HepG2 (cell line): ENCODE data around the gene CAMK1D. TPM values are rescaled to one million over a fixed set of nuclear protein-coding genes. Genes with fewer than 3 reads are reported as not detected.

ENCODE experiments used
- ATAC-seq: fragments of 200-7000 bp; cut with Tn5 transposase; 3 replicates; pipeline ENCODE4 v1.9.1; 2020; ENCODE audit warnings: mild to moderate bottlenecking, moderate library complexity
- BruUV-seq: library from RNA; stranded (reverse); fragments of 400-500 nt; replicated peaks from 2 replicates; lab custom pipeline; 2021; lab: Mats Ljungman, UMichigan
- CTCF ChIA-PET: fragments of 300-600 bp; formaldehyde crosslinking; extraction: SDS; loops from one replicate; lab custom pipeline; 2021; ENCODE audit warnings: low total read pairs, inconsistent platforms, low intra/inter-chr PET ratio; lab: Yijun Ruan, JAX
- POLR2A ChIA-PET: fragments of 350-600 bp; sonication (Branson Sonifier 250); formaldehyde crosslinking; loops from one replicate; lab custom pipeline; 2020; ENCODE audit warnings: antibody characterized with exemption, inconsistent platforms; lab: Yijun Ruan, JAX
- DNase-seq: peaks from one replicate; pipeline ENCODE4 v3.0.0-alpha.2; 2015; ENCODE audit warnings: low spot score
- FAIRE-seq: peaks from 3 replicates; lab custom pipeline; 2011; peaks lifted over from hg19 to GRCh38; lab: Jason Lieb, UNC
- H2AFZ ChIP-seq: one replicate; pipeline ENCODE4 v1.6.1; 2011; ENCODE audit warnings: low read length, inconsistent platforms
- H3K27ac ChIP-seq: fragments of 300-600 bp; 3 replicates; pipeline ENCODE4 v1.8.0; 2011; ENCODE audit warnings: mixed run types, mild to moderate bottlenecking, mixed read lengths, low read length, inconsistent platforms; ENCODE audit not compliant: insufficient read depth; ENCODE audit errors: extremely low read length
- H3K27me3 ChIP-seq, 2 experiments: fragments of 200-600 bp in 1 of 2; 2 replicates in 1 of 2; 3 replicates in 1 of 2; pipeline versions ENCODE4 v1.6.0 to v1.8.0; 2011; ENCODE audit warnings: low read length in 2 of 2, mild to moderate bottlenecking in 2 of 2, moderate library complexity in 2 of 2, inconsistent platforms in 1 of 2; ENCODE audit not compliant: insufficient read depth in 2 of 2, control insufficient read depth in 1 of 2
- H3K36me3 ChIP-seq, 2 experiments: fragments of 200-600 bp in 1 of 2; replicated peaks in 1 of 2; 2 replicates in 1 of 2; 3 replicates in 1 of 2; pipeline versions ENCODE4 v1.5.1 to v1.8.0; 2011; ENCODE audit warnings: low read length in 2 of 2, inconsistent platforms in 1 of 2; ENCODE audit not compliant: insufficient read depth in 2 of 2, control insufficient read depth in 1 of 2
- H3K4me1 ChIP-seq: 2 replicates; pipeline ENCODE4 v1.5.1; 2012; ENCODE audit warnings: low read length, inconsistent platforms; ENCODE audit not compliant: insufficient read depth
- H3K4me2 ChIP-seq: 2 replicates; pipeline ENCODE4 v1.6.0; 2011; ENCODE audit warnings: low read depth, low read length, inconsistent platforms
- H3K4me3 ChIP-seq, 3 experiments: fragments of 200-600 bp in 1 of 3; sonication (generic), shearing (Covaris generic) in 1 of 3; replicated peaks in 1 of 3; 2 replicates each; pipeline ENCODE4 v1.5.1; 2011 to 2016; ENCODE audit warnings: low read length in 3 of 3, inconsistent platforms in 2 of 3, low read depth in 2 of 3, mild to moderate bottlenecking in 2 of 3, control low read depth in 1 of 3, mixed read lengths in 1 of 3; ENCODE audit not compliant: insufficient read depth in 1 of 3
- H3K79me2 ChIP-seq: one replicate; pipeline ENCODE4 v1.6.1; 2011; ENCODE audit warnings: low read length, inconsistent platforms; ENCODE audit not compliant: insufficient read depth
- H3K9ac ChIP-seq: 2 replicates; pipeline ENCODE4 v1.6.0; 2011; ENCODE audit warnings: mild to moderate bottlenecking, low read depth, low read length, inconsistent platforms; ENCODE audit not compliant: insufficient read depth
- H3K9me3 ChIP-seq: 2 replicates; pipeline ENCODE4 v1.5.1; 2012; ENCODE audit warnings: mild to moderate bottlenecking, low read length
- H4K20me1 ChIP-seq: 2 replicates; pipeline ENCODE4 v1.6.0; 2011; ENCODE audit warnings: inconsistent platforms, mild to moderate bottlenecking, low read length, moderate library complexity; ENCODE audit not compliant: insufficient read depth
- GABPB1 ChIP-seq: IDR thresholded peaks from 2 replicates; pipeline ENCODE4 v1.6.1; 2016; ENCODE audit warnings: mild to moderate bottlenecking, missing genetic modification reagents, moderate library complexity, missing compliant biosample characterization
- ONECUT2 ChIP-seq: sonication (generic); formaldehyde crosslinking; IDR thresholded peaks from 2 replicates; pipeline ENCODE4 v1.4.0; 2020; ENCODE audit warnings: missing genetic modification reagents
- ZNF264 ChIP-seq: sonication (generic); formaldehyde crosslinking; IDR thresholded peaks from 2 replicates; pipeline ENCODE4 v1.4.0; 2020; ENCODE audit warnings: missing genetic modification reagents
- ZNF329 ChIP-seq: sonication (generic); formaldehyde crosslinking; IDR thresholded peaks from 2 replicates; pipeline ENCODE4 v1.9.0; 2021; ENCODE audit warnings: low read depth, mild to moderate bottlenecking, missing genetic modification reagents
- WGBS: methylation state at CpG from one replicate; pipeline ENCODE4 v1.1.6; 2017; ENCODE audit warnings: low lambda C conversion rate; 5-methylcytosine and 5-hydroxymethylcytosine counted together
- in situ Hi-C: cut with HindIII; loops from 2 replicates; pipeline ENCODE4 v1.10.0; 2017; ENCODE audit warnings: low pct_unique_long_range_greater_than_20kb; ENCODE audit not compliant: extremely low pct_ligation_motif_present
- intact Hi-C: fragments of 100-400 bp; cut with micrococcal nuclease; formaldehyde crosslinking; loops from one replicate; pipeline ENCODE4 v1.10.0; 2022; ENCODE audit not compliant: unreplicated experiment
- polyA plus RNA-seq, 8 experiments: library from polyadenylated mRNA; depleted of rRNA in 3 of 8; stranded (reverse) in 7 of 8; unstranded in 1 of 8; fragments of >200 nt; fragmentation: Illumina TruSeq in 4 of 8; extraction: Trizol in 4 of 8; gene quantifications; 2 replicates each; pipeline versions ENCODE4 v1.2.1 to v1.2.3, GENCODE V29; 2011 to 2016; ENCODE audit warnings: low read depth in 4 of 8, missing spikeins in 1 of 8, mixed read lengths in 1 of 8; ENCODE audit not compliant: insufficient read depth in 1 of 8
- total RNA-seq, 5 experiments: library from RNA; depleted of rRNA; stranded (reverse); fragments of >200 nt; fragmentation: Illumina TruSeq; extraction: Trizol; gene quantifications; 2 replicates each; pipeline ENCODE4 v1.2.3, GENCODE V29; 2016; ENCODE audit warnings: low read depth in 1 of 5
- TF ChIP-seq, protein P1 (sequence below): sonication (generic); formaldehyde crosslinking; IDR thresholded peaks from 2 replicates; pipeline ENCODE4 v1.4.0; 2020; ENCODE audit warnings: mild to moderate bottlenecking, missing genetic modification reagents
- TF ChIP-seq, protein P2 (sequence below): IDR thresholded peaks from 2 replicates; pipeline ENCODE4 v1.4.0; 2020; ENCODE audit warnings: mild to moderate bottlenecking, missing genetic modification reagents
- TF ChIP-seq, protein P3 (sequence below), 2 experiments: fragments of 450-650 bp in 1 of 2; sonication (generic) in 1 of 2; formaldehyde crosslinking; IDR thresholded peaks; 2 replicates each; pipeline versions ENCODE4 v1.5.0 to v1.8.0; 2020 to 2022; ENCODE audit warnings: mild to moderate bottlenecking in 1 of 2, missing genetic modification reagents in 1 of 2
- TF ChIP-seq, protein P4 (sequence below): sonication (generic); formaldehyde crosslinking; IDR thresholded peaks from 2 replicates; pipeline ENCODE4 v1.4.0; 2020; ENCODE audit warnings: mild to moderate bottlenecking, missing genetic modification reagents

CAMK1D gene
- total and polyA plus RNA-seq, 2 of the 13 experiments (the other 11 are each of a cell fraction or from before 2014, with no cell fraction given): under 0.01 TPM; not detected in 1

DNA sequence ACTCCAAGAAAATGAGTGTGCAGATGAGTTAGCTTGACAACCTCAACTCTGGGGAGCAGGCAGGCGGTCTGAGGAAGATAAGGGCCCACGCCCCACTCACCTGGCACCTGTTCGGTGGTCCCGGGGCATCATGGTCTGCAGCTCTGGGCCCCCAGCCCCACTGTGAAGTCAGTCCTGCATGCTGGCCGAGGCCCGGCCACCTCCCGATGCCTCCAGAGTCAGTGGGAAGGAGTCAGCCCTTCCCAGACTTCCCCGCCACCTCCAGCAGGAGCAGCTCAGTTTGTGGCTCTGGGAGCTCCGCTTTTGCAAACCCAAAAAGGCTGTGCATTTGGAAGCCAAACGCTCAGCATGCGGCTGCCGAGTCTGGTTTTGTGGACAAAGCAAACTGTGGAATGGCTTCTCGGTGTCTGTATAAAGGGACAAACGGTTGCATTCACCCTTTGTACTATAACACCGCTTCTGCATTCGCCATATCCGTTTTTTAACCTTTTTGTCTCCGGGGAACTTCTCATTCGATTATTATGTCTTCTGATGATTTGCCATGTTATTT lies 484.8 kb downstream of the CAMK1D start:
- 23% methylated on average over 10 of the region's 19 CpGs for WGBS
- DNase-seq (no peak), FAIRE-seq (no peak), ATAC-seq (no peak)
- in situ Hi-C loops (no loop called here), intact Hi-C loops (no loop called here)
- H3K79me2 ChIP-seq: no peaks in the 10 kb centered on the region
- no peaks in the 10 kb centered on the region for H3K4me1 ChIP-seq
- no peak overlapping the region for H3K9ac ChIP-seq
- H2AFZ ChIP-seq: no peak overlapping the region
- H3K27me3 ChIP-seq: peaks cover 0 to 15% of the 10 kb centered on the region in 2 experiments; a peak in 3 of 5 replicates
- no peaks in the 10 kb centered on the region for H3K9me3 ChIP-seq
- BruUV-seq: no TSS peak
- no peak for TF ChIP-seq ONECUT2 (CRISPR knock-in tag)
- TF ChIP-seq ZNF264 (CRISPR knock-in tag): no peak
- TF ChIP-seq, protein P1, sequence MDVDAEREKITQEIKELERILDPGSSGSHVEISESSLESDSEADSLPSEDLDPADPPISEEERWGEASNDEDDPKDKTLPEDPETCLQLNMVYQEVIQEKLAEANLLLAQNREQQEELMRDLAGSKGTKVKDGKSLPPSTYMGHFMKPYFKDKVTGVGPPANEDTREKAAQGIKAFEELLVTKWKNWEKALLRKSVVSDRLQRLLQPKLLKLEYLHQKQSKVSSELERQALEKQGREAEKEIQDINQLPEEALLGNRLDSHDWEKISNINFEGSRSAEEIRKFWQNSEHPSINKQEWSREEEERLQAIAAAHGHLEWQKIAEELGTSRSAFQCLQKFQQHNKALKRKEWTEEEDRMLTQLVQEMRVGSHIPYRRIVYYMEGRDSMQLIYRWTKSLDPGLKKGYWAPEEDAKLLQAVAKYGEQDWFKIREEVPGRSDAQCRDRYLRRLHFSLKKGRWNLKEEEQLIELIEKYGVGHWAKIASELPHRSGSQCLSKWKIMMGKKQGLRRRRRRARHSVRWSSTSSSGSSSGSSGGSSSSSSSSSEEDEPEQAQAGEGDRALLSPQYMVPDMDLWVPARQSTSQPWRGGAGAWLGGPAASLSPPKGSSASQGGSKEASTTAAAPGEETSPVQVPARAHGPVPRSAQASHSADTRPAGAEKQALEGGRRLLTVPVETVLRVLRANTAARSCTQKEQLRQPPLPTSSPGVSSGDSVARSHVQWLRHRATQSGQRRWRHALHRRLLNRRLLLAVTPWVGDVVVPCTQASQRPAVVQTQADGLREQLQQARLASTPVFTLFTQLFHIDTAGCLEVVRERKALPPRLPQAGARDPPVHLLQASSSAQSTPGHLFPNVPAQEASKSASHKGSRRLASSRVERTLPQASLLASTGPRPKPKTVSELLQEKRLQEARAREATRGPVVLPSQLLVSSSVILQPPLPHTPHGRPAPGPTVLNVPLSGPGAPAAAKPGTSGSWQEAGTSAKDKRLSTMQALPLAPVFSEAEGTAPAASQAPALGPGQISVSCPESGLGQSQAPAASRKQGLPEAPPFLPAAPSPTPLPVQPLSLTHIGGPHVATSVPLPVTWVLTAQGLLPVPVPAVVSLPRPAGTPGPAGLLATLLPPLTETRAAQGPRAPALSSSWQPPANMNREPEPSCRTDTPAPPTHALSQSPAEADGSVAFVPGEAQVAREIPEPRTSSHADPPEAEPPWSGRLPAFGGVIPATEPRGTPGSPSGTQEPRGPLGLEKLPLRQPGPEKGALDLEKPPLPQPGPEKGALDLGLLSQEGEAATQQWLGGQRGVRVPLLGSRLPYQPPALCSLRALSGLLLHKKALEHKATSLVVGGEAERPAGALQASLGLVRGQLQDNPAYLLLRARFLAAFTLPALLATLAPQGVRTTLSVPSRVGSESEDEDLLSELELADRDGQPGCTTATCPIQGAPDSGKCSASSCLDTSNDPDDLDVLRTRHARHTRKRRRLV (CRISPR knock-in tag): no peak
- TF ChIP-seq ZNF329 (CRISPR knock-in tag): no peak
- TF ChIP-seq, protein P2, sequence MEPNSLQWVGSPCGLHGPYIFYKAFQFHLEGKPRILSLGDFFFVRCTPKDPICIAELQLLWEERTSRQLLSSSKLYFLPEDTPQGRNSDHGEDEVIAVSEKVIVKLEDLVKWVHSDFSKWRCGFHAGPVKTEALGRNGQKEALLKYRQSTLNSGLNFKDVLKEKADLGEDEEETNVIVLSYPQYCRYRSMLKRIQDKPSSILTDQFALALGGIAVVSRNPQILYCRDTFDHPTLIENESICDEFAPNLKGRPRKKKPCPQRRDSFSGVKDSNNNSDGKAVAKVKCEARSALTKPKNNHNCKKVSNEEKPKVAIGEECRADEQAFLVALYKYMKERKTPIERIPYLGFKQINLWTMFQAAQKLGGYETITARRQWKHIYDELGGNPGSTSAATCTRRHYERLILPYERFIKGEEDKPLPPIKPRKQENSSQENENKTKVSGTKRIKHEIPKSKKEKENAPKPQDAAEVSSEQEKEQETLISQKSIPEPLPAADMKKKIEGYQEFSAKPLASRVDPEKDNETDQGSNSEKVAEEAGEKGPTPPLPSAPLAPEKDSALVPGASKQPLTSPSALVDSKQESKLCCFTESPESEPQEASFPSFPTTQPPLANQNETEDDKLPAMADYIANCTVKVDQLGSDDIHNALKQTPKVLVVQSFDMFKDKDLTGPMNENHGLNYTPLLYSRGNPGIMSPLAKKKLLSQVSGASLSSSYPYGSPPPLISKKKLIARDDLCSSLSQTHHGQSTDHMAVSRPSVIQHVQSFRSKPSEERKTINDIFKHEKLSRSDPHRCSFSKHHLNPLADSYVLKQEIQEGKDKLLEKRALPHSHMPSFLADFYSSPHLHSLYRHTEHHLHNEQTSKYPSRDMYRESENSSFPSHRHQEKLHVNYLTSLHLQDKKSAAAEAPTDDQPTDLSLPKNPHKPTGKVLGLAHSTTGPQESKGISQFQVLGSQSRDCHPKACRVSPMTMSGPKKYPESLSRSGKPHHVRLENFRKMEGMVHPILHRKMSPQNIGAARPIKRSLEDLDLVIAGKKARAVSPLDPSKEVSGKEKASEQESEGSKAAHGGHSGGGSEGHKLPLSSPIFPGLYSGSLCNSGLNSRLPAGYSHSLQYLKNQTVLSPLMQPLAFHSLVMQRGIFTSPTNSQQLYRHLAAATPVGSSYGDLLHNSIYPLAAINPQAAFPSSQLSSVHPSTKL (CRISPR knock-in tag): no peak
- TF ChIP-seq, protein P3, sequence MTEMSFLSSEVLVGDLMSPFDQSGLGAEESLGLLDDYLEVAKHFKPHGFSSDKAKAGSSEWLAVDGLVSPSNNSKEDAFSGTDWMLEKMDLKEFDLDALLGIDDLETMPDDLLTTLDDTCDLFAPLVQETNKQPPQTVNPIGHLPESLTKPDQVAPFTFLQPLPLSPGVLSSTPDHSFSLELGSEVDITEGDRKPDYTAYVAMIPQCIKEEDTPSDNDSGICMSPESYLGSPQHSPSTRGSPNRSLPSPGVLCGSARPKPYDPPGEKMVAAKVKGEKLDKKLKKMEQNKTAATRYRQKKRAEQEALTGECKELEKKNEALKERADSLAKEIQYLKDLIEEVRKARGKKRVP (CRISPR knock-in tag; IDR thresholded peaks at IDR 0.05): no peak
- TF ChIP-seq GABPB1 (CRISPR knock-in tag): no peak
- TF ChIP-seq, protein P4, sequence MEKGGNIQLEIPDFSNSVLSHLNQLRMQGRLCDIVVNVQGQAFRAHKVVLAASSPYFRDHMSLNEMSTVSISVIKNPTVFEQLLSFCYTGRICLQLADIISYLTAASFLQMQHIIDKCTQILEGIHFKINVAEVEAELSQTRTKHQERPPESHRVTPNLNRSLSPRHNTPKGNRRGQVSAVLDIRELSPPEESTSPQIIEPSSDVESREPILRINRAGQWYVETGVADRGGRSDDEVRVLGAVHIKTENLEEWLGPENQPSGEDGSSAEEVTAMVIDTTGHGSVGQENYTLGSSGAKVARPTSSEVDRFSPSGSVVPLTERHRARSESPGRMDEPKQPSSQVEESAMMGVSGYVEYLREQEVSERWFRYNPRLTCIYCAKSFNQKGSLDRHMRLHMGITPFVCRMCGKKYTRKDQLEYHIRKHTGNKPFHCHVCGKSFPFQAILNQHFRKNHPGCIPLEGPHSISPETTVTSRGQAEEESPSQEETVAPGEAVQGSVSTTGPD (CRISPR knock-in tag): no peak
- CTCF ChIA-PET: no interaction called here
- H3K27ac ChIP-seq: no peak overlapping the region
- H3K4me2 ChIP-seq: no peak overlapping the region
- no peaks in the 10 kb centered on the region for H4K20me1 ChIP-seq
- POLR2A ChIA-PET: no interaction called here
- no peaks in the 10 kb centered on the region for H3K36me3 ChIP-seq
- no peak overlapping the region for H3K4me3 ChIP-seq
